Activated CD4-positive, alpha-beta T cell treated with anti-CD3 and anti-CD28 coated beads for 24 hours (primary cell): ENCODE data around the gene NKAP.
"Not testable (repeated sequence)": the region's sequence is repeated elsewhere in the genome, so short reads cannot be mapped to it uniquely, and the experiment has no call there.

Experiments used
- DNase-seq, 2 donors: peaks; one replicate each; pipeline ENCODE4 v3.0.0-alpha.2; 2020; ENCODE audit warnings: low read depth in 2 of 2

The NKAP gene

DNA sequence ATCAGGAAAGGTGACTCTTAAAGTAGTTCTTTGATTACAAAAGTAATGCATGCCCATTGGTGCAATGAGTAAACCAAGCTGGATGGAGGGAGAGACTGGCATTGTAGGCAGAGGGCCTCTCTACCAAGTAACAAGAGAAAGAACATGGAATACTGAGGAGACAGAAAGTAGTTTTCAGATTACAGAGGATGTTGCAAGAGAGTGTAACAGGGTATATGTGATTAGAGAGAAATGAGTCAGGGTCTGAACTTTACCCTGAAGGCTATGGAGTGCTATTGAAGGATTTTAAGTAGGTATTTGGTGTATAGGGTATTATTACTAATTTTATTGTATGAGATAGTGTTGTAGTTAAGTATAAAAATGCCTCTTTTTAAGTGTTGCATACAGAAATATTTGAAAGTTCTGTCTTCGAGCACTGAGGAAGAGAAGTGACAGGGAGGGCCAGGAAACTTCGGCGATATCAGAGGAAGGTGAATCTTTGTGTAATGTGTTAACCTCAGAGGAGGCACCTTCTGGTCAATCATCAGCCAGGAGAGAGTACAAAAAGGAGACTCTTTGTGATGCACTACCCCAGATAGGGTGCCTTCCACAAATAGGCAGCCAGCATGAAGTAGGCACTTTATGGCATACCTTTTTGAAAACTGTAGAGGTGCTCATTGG lies 8.2 kb downstream of the NKAP start:
- DNase-seq: no peak

- not testable (repeated sequence) for DNase-seq
Observed at GRCh38 chrX:119922391-119922790, 21.2 kb downstream of the NKAP start.

GRCh38 chrX:119919835-119920585 lies 23.5 kb downstream of the NKAP start:
- no peak for DNase-seq

GRCh38 chrX:119917877-119918276 lies 25.7 kb downstream of the NKAP start:
- no peak for DNase-seq

DNA sequence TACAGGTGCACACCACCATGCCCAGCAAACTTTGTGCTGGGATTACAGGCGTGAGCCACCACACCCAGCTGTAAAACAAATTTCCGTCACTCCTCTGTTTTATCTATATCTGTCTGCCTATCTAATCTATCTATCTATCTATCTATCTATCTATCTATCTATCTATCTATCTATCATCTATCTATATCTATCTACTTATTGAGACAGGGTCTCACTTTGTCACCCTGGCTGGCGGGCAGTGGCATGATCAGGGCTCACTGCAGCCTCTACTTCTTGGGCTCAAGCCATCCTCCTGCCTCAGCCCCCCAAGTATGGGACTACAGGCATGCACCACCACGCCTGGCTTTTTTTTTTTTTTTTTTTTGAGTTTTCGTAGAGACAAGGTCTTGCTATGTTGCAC lies 27.2 kb downstream of the NKAP start:
- DNase-seq: no peak

- no peak for DNase-seq
Observed at GRCh38 chrX:119900976-119901375, 42.6 kb downstream of the NKAP start.

- DNase-seq: no peak
Observed at GRCh38 chrX:119899125-119899524, 44.4 kb downstream of the NKAP start.

- no peak for DNase-seq
Observed at GRCh38 chrX:119895843-119896326, 47.7 kb downstream of the NKAP start, which contains the start of gene AKAP14. AKAP14 (plus strand) TSS chrX:119895893; CDS start chrX:119903224, 7,331 bp downstream.

- DNase-seq: not testable (repeated sequence)
Observed at GRCh38 chrX:119891961-119892692, 51.4 kb downstream of the NKAP start.

- DNase-seq: not testable (repeated sequence)
Observed at GRCh38 chrX:119890626-119891025, 52.9 kb downstream of the NKAP start.

DNA sequence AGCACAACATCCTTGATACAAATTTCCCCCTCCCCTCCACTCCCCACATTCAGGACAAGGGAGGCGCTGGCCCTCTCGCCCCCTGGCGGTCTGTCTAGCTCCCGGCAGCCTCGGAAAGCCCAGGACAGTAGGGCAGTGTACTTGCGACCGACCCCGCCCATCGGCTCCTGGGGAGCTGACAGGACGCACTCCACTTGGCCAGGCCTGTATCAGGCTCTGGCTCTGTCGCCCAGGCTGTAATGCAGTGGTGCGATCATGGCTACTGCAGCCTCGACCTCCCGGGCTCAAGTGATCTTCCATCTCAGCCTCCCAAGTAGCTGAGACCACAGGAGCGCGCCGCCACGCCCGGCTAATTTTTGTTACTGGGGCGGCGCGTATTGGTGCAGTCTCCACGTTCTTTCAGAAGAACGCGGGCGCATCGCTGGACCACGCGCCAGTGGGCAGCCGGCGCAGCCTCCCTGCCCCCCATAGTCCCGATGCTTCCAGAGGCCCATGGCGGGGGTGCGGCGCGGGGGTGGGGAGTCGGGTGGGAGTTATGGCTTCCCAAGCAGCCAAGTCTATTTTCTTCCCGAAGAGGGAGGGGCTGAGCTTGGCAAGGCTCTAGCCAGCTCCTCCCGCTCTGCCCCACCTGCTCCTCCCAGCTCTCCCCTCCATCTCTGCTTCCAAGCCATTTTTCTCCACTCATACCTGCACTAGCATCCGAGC lies 55.7 kb downstream of the NKAP start:
- peak; percentile 31 to 45 for DNase-seq

- no peak for DNase-seq
Observed at GRCh38 chrX:119885554-119886428, 57.8 kb downstream of the NKAP start.

GRCh38 chrX:119880552-119881437 lies 62.8 kb downstream of the NKAP start:
- no peak for DNase-seq

DNA sequence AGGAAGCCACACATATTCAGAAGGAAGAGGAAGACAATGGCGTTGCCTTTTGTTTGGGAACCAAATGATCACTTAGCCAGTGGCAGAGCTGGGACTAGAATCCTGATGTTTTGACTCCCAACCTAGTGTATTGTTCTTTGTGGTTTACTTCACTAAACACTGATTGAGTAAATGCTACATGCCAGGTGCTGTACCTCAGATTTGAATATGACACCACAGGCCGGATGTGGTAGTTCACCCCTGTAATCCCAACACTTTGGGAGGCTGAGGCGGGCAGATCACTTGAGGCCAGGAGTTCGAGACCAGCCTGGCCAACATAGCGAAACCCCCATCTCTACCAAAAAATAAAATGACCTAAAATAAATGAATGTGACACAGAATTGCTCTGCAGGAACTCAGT lies 63.5 kb downstream of the NKAP start:
- no peak for DNase-seq

GRCh38 chrX:119878740-119879139 lies 64.8 kb downstream of the NKAP start:
- DNase-seq: no peak

- peak; percentile 66 to 69 for DNase-seq
Observed at GRCh38 chrX:119871599-119872395, 71.8 kb downstream of the NKAP start, which contains the start of the genes NDUFA1 and RNF113A. NDUFA1 (plus strand) TSS chrX:119871832; CDS start chrX:119871912, 80 bp downstream. RNF113A (minus strand) TSS chrX:119871733; CDS start chrX:119871613, 120 bp downstream.

DNA sequence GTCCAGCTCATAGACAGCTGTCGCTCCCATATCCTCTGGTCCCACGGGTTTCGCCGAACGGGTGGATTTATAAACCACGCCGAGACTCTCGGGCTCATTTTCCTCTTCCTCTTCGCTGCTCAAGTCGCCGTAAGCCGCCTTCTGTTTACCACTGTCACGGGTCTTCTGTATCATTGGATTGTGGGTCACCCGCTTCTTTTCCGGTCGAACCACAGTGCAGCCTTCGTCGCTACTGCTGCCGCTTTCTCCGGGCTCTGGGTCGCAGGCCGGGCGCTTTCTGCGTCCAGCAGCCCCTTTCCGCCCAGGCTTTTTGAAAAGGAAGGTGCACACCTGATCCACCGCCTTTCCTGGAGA lies 72.3 kb downstream of the NKAP start:
- DNase-seq: no peak
